ENCODE data around the gene SRD5A3. TPM values are rescaled to one million over a fixed set of nuclear protein-coding genes. Genes with fewer than 3 reads are reported as not detected.

The SRD5A3 gene
- total and polyA plus RNA-seq, 4 donors: 5.2 to 18.2 (median 9.5) TPM

- no peak for TF ChIP-seq CTCF (IDR thresholded peaks at IDR 0.05; ENCODE audit: low read depth, low read length, missing input control)
Observed at GRCh38 chr4:55330241-55330640, 15.8 kb upstream of the SRD5A3 start (continued).

DNA sequence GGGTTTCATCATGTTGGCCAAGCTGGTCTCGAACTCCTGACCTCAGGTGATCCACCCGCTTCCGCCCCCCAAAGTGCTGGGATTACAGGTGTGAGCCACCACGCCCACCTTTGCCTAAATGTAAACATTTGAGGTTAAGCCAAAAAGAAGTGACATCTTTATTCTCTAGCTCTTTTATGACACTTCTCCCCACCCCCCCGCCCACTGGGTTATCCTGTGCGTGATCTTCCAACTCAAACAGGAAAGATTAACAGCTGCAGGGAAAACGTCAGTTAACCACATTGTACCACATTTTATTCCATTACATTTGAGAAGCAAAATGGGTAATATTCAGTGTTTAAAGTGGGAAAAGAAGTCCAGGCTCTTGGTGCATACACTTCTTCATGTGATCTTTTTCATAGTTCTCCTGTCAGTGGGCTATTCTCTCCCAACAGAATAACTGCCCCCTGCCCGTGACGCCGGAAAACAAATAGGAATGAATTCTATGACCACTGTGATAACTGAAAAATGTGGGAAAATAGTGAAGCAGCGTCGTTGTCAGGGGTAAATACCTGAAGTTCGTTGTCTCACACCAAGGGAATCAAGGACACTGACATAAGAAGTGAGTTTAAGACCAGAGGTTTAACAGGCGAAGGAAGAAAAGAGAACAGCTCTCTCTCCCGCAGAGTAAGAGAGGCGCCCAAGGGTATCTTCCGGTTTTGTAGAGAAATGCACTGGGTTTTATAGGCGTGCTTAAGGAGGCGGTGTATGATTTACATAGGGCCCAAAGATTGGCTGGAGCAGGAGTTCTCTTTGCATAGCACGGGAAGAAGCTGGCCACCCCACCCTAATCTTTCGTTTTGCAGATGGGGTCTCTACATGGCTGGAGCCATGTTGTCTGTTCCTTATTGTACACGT, 9.7 kb upstream of the SRD5A3 start:
- Histone ChIP-seq H3K27me3 (ENCODE audit: control insufficient read depth in 4 of 4, insufficient read depth in 4 of 4, low read length in 3 of 4) (no peaks in the 10 kb centered on the region), H3K4me3 (ENCODE audit: low read depth in 1 of 3, low read length in 3 of 3) (no peak overlapping the region), H3K9me3 (ENCODE audit: control insufficient read depth in 4 of 4, low read length in 3 of 4) (no peaks in the 10 kb centered on the region), H3K36me3 (ENCODE audit: control insufficient read depth in 4 of 4, insufficient read depth in 3 of 4, low read depth in 1 of 4, low read length in 3 of 4) (no peaks in the 10 kb centered on the region), H3K27ac (ENCODE audit: low read depth in 1 of 2, low read length in 2 of 2) (no peak overlapping the region), H3K9ac (ENCODE audit: low read depth in 1 of 2, low read length in 2 of 2) (no peak overlapping the region), H3K4me1 (ENCODE audit: control insufficient read depth in 4 of 4, insufficient read depth in 4 of 4, low read length in 3 of 4) (no peaks in the 10 kb centered on the region)
- 78% methylated on average over 22 of the region's 22 CpGs for WGBS
- TF ChIP-seq YY1 (IDR thresholded peaks at IDR 0.05) (no peak), SP1 (IDR thresholded peaks at IDR 0.05) (no peak), ATF3 (IDR thresholded peaks at IDR 0.05) (no peak), TAF1 (conservative IDR thresholded peaks at IDR 0.05) (no peak), GABPA (IDR thresholded peaks at IDR 0.05 in 1 of 2, conservative IDR thresholded peaks at IDR 0.05 in 1 of 2) (no peak), CTCF (IDR thresholded peaks at IDR 0.05; ENCODE audit: low read depth, low read length, missing input control) (no peak)
- TF ChIP-seq, protein P1, sequence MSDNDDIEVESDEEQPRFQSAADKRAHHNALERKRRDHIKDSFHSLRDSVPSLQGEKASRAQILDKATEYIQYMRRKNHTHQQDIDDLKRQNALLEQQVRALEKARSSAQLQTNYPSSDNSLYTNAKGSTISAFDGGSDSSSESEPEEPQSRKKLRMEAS (IDR thresholded peaks at IDR 0.05): no peak
- no peak for DNase-seq (ENCODE audit: low spot score)

DNA sequence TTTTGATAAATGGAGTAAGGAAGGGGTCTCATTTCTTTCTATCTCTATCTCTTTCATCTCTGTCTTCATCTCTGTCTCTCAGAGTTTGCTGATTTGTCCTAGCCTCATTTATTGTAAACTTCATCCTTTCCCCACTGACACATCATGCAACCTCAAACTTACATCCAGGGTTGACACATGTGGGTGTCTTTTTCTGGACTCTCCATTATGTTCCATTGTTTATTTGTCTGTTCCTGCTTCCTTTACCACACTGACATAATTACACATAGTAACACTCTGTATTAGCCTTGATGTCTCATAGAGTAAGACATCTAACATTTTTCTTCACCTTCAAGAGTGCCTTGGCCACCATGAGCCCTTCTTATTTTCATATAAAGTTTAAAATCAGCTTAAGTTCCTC, 8.1 kb upstream of the SRD5A3 start:
- no peak overlapping the region for H3K4me3 ChIP-seq (ENCODE audit: low read depth in 1 of 3, low read length in 3 of 3)
- no peaks in the 10 kb centered on the region for H3K9me3 ChIP-seq (ENCODE audit: control insufficient read depth in 4 of 4, low read length in 3 of 4)
- H3K27ac ChIP-seq (ENCODE audit: low read depth in 1 of 2, low read length in 2 of 2): no peak overlapping the region
- H3K9ac ChIP-seq (ENCODE audit: low read depth in 1 of 2, low read length in 2 of 2): no peak overlapping the region
- no peaks in the 10 kb centered on the region for H3K36me3 ChIP-seq (ENCODE audit: control insufficient read depth in 4 of 4, insufficient read depth in 3 of 4, low read depth in 1 of 4, low read length in 3 of 4)
- no peak for DNase-seq (ENCODE audit: low spot score)
- H3K27me3 ChIP-seq (ENCODE audit: control insufficient read depth in 4 of 4, insufficient read depth in 4 of 4, low read length in 3 of 4): no peaks in the 10 kb centered on the region
- TF ChIP-seq SP1 (IDR thresholded peaks at IDR 0.05) (no peak), ATF3 (IDR thresholded peaks at IDR 0.05) (no peak), RXRA (IDR thresholded peaks at IDR 0.05) (no peak), CTCF (IDR thresholded peaks at IDR 0.05; ENCODE audit: low read depth, low read length, missing input control) (no peak), HNF4G (IDR thresholded peaks at IDR 0.05) (no peak), FOXA1 (IDR thresholded peaks at IDR 0.05) (no peak), HNF4A (conservative IDR thresholded peaks at IDR 0.05) (no peak), JUND (IDR thresholded peaks at IDR 0.05) (no peak)
- no peaks in the 10 kb centered on the region for H3K4me1 ChIP-seq (ENCODE audit: control insufficient read depth in 4 of 4, insufficient read depth in 4 of 4, low read length in 3 of 4)

Measured in liver (tissue), 9 donors.